Measurements from ENCODE around the gene ABCC1. TPM values are rescaled to one million over a fixed set of nuclear protein-coding genes. Genes with fewer than 3 reads are reported as not detected.

ABCC1 gene
- polyA plus RNA-seq, 1 donor from 2014 or later: 3.0 TPM

DNA sequence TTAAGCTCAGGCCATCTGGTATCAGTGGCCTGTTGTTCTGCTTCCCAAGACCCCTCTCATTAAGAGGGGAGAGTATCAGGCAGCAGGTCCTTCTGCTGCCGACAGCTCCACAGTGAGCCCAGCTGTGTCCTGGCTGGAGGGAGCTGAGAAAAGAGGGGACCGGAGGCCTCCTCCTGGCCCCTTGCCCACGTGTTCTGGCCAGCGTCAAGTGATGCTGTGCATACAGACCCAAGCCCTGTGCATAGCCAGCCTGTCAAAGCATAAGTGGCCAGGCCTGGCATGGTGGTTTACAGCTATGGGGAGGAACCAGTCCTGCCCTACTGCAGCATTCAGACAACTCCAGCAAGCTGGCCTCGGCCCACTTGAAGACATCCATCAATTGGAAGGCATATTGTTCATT, 225.9 kb downstream of the ABCC1 start:
- TF ChIP-seq, protein P1, sequence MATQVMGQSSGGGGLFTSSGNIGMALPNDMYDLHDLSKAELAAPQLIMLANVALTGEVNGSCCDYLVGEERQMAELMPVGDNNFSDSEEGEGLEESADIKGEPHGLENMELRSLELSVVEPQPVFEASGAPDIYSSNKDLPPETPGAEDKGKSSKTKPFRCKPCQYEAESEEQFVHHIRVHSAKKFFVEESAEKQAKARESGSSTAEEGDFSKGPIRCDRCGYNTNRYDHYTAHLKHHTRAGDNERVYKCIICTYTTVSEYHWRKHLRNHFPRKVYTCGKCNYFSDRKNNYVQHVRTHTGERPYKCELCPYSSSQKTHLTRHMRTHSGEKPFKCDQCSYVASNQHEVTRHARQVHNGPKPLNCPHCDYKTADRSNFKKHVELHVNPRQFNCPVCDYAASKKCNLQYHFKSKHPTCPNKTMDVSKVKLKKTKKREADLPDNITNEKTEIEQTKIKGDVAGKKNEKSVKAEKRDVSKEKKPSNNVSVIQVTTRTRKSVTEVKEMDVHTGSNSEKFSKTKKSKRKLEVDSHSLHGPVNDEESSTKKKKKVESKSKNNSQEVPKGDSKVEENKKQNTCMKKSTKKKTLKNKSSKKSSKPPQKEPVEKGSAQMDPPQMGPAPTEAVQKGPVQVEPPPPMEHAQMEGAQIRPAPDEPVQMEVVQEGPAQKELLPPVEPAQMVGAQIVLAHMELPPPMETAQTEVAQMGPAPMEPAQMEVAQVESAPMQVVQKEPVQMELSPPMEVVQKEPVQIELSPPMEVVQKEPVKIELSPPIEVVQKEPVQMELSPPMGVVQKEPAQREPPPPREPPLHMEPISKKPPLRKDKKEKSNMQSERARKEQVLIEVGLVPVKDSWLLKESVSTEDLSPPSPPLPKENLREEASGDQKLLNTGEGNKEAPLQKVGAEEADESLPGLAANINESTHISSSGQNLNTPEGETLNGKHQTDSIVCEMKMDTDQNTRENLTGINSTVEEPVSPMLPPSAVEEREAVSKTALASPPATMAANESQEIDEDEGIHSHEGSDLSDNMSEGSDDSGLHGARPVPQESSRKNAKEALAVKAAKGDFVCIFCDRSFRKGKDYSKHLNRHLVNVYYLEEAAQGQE (IDR thresholded peaks at IDR 0.05; ENCODE audit: borderline replicate concordance): no peak
- no peaks in the 10 kb centered on the region for H4K20me1 ChIP-seq (ENCODE audit: insufficient read depth)
- no peak overlapping the region for H2AFZ ChIP-seq (ENCODE audit: low read depth, low read length)
- no peaks in the 10 kb centered on the region for H3K27me3 ChIP-seq (ENCODE audit: insufficient read depth, low read depth, low read length)
- H3K36me3 ChIP-seq (ENCODE audit: insufficient read depth, low read length): no peaks in the 10 kb centered on the region
- no peak overlapping the region for H3K4me3 ChIP-seq (ENCODE audit: low read length)
- no peak overlapping the region for H3K27ac ChIP-seq (ENCODE audit: low read length)
- H3F3A ChIP-seq (ENCODE audit: insufficient read depth, low read length, poor library complexity, severe bottlenecking): no peaks in the 10 kb centered on the region
- H3K9me3 ChIP-seq (ENCODE audit: low read length): no peaks in the 10 kb centered on the region
- H3K9me2 ChIP-seq (ENCODE audit: insufficient read depth, low read length): no peaks in the 10 kb centered on the region
- no peak overlapping the region for H3K4me2 ChIP-seq (ENCODE audit: low read length)
- no peak overlapping the region for H3K9ac ChIP-seq (ENCODE audit: low read length)
- no peaks in the 10 kb centered on the region for H3K79me2 ChIP-seq (replicated peaks; ENCODE audit: insufficient read depth, low read length)

DNA sequence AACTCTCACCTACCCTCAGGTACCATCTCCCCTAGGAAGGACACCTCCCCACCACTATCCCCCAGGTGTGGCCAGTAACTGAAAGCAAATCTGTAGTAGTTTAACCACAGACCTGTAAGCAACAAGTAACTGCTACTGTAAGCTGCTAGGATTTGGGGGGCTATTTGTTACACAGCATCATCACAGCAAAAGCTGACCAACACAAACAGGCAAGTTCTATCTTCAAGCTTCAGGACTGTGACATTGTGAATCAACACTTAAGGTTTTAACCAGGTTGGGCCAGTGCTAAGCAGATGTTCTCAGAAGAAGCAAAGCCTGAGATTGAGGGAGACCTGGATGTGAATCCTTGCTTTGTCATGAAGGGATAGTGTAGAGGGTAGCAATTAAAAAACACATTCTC, 226.9 kb downstream of the ABCC1 start:
- no peak for TF ChIP-seq EP300 (conservative IDR thresholded peaks at IDR 0.05; ENCODE audit: poor library complexity, severe bottlenecking)
- no peak for TF ChIP-seq TAF1 (IDR thresholded peaks at IDR 0.05; ENCODE audit: low read depth)
- TF ChIP-seq MXI1 (conservative IDR thresholded peaks at IDR 0.05; ENCODE audit: poor library complexity, severe bottlenecking): no peak
- TF ChIP-seq, protein P2, sequence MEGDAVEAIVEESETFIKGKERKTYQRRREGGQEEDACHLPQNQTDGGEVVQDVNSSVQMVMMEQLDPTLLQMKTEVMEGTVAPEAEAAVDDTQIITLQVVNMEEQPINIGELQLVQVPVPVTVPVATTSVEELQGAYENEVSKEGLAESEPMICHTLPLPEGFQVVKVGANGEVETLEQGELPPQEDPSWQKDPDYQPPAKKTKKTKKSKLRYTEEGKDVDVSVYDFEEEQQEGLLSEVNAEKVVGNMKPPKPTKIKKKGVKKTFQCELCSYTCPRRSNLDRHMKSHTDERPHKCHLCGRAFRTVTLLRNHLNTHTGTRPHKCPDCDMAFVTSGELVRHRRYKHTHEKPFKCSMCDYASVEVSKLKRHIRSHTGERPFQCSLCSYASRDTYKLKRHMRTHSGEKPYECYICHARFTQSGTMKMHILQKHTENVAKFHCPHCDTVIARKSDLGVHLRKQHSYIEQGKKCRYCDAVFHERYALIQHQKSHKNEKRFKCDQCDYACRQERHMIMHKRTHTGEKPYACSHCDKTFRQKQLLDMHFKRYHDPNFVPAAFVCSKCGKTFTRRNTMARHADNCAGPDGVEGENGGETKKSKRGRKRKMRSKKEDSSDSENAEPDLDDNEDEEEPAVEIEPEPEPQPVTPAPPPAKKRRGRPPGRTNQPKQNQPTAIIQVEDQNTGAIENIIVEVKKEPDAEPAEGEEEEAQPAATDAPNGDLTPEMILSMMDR (IDR thresholded peaks at IDR 0.05; ENCODE audit: poor library complexity, severe bottlenecking): no peak
- TF ChIP-seq, protein P1 (IDR thresholded peaks at IDR 0.05; ENCODE audit: borderline replicate concordance): no peak
- no peak for TF ChIP-seq RAD21 (conservative IDR thresholded peaks at IDR 0.05)
- TF ChIP-seq POLR2AphosphoS5 (IDR thresholded peaks at IDR 0.05): no peak
- no peak for TF ChIP-seq EZH2 (IDR thresholded peaks at IDR 0.05; ENCODE audit: borderline replicate concordance, insufficient read depth, low read length, poor library complexity, severe bottlenecking)
- TF ChIP-seq SMC3 (conservative IDR thresholded peaks at IDR 0.05; ENCODE audit: poor library complexity): no peak
- no peaks in the 10 kb centered on the region for H3K27me3 ChIP-seq (ENCODE audit: insufficient read depth, low read depth, low read length)
- no peaks in the 10 kb centered on the region for H3K79me2 ChIP-seq (replicated peaks; ENCODE audit: insufficient read depth, low read length)
- no peak overlapping the region for H3K27ac ChIP-seq (ENCODE audit: low read length)
- no peak overlapping the region for H3K4me2 ChIP-seq (ENCODE audit: low read length)
- H3K9ac ChIP-seq (ENCODE audit: low read length): no peak overlapping the region
- no peaks in the 10 kb centered on the region for H3F3A ChIP-seq (ENCODE audit: insufficient read depth, low read length, poor library complexity, severe bottlenecking)
- no peak overlapping the region for H3K4me3 ChIP-seq (ENCODE audit: low read length)
- no peaks in the 10 kb centered on the region for H4K20me1 ChIP-seq (ENCODE audit: insufficient read depth)
- no peaks in the 10 kb centered on the region for H3K9me3 ChIP-seq (ENCODE audit: low read length)
- no peak overlapping the region for H2AFZ ChIP-seq (ENCODE audit: low read depth, low read length)
- no peaks in the 10 kb centered on the region for H3K9me2 ChIP-seq (ENCODE audit: insufficient read depth, low read length)
- H3K36me3 ChIP-seq (ENCODE audit: insufficient read depth, low read length): no peaks in the 10 kb centered on the region
